Astrocyte of the hippocampus (primary cell): ENCODE measurements around the gene UGT2B15.
"Not testable (repeated sequence)": the region's sequence is repeated elsewhere in the genome, so short reads cannot be mapped to it uniquely, and the experiment has no call there.

Experiments used
- DNase-seq: peaks from one replicate; pipeline ENCODE4 v3.0.0; 2011; ENCODE audit warnings: low read depth, low spot score

Gene UGT2B15

GRCh38 chr4:68670479-68670939 lies at the start of gene UGT2B15:
UGT2B15 (minus strand) TSS chr4:68670652; CDS start chr4:68670618, 34 bp downstream.
- not testable (repeated sequence) for DNase-seq

- DNase-seq: no peak
These were observed 48.6 kb upstream of the UGT2B15 start for GRCh38 chr4:68719075-68719473.

- no peak for DNase-seq
These were observed 48.1 kb upstream of the UGT2B15 start for GRCh38 chr4:68718447-68719074.

GRCh38 chr4:68717999-68718398 lies 47.5 kb upstream of the UGT2B15 start:
- DNase-seq: no peak

- no peak for DNase-seq
These were observed 43.9 kb upstream of the UGT2B15 start for GRCh38 chr4:68714400-68714799.

GRCh38 chr4:68712207-68712606 lies 41.8 kb upstream of the UGT2B15 start:
- DNase-seq: no peak

GRCh38 chr4:68708566-68708965 lies 38.1 kb upstream of the UGT2B15 start:
- DNase-seq: no peak

GRCh38 chr4:68703168-68703567 lies 32.7 kb upstream of the UGT2B15 start:
- DNase-seq: not testable (repeated sequence)

- no peak for DNase-seq
These were observed 29.7 kb upstream of the UGT2B15 start for GRCh38 chr4:68700152-68700551.

- DNase-seq: no peak
These were observed 23.0 kb upstream of the UGT2B15 start for GRCh38 chr4:68693325-68694075.

GRCh38 chr4:68691186-68691585 lies 20.7 kb upstream of the UGT2B15 start:
- no peak for DNase-seq

GRCh38 chr4:68683034-68683433 lies 12.6 kb upstream of the UGT2B15 start:
- no peak for DNase-seq

GRCh38 chr4:68681298-68681697 lies 10.8 kb upstream of the UGT2B15 start:
- not testable (repeated sequence) for DNase-seq

- DNase-seq: no peak
These were observed 2.7 kb upstream of the UGT2B15 start for GRCh38 chr4:68673143-68673542.

GRCh38 chr4:68671217-68671616 lies 765 bp upstream of the UGT2B15 start:
- DNase-seq: not testable (repeated sequence)

- not testable (repeated sequence) for DNase-seq
These were observed 1.8 kb downstream of the UGT2B15 start for GRCh38 chr4:68668537-68669163.

GRCh38 chr4:68667551-68667950 lies 2.9 kb downstream of the UGT2B15 start:
- not testable (repeated sequence) for DNase-seq

- DNase-seq: not testable (repeated sequence)
These were observed 5.7 kb downstream of the UGT2B15 start for GRCh38 chr4:68664721-68665120.

- not testable (repeated sequence) for DNase-seq
These were observed 7.4 kb downstream of the UGT2B15 start for GRCh38 chr4:68662836-68663574.

- no peak for DNase-seq
These were observed 11.8 kb downstream of the UGT2B15 start for GRCh38 chr4:68658672-68659071.

GRCh38 chr4:68657022-68657594 lies 13.3 kb downstream of the UGT2B15 start:
- not testable (repeated sequence) for DNase-seq
